ENCODE results near the gene SFT2D1. TPM values are rescaled to one million over a fixed set of nuclear protein-coding genes. Genes with fewer than 3 reads are reported as not detected.

Gene SFT2D1
- total and polyA plus RNA-seq, 7 donors: 11.6 to 54.9 (median 16.4) TPM

DNA sequence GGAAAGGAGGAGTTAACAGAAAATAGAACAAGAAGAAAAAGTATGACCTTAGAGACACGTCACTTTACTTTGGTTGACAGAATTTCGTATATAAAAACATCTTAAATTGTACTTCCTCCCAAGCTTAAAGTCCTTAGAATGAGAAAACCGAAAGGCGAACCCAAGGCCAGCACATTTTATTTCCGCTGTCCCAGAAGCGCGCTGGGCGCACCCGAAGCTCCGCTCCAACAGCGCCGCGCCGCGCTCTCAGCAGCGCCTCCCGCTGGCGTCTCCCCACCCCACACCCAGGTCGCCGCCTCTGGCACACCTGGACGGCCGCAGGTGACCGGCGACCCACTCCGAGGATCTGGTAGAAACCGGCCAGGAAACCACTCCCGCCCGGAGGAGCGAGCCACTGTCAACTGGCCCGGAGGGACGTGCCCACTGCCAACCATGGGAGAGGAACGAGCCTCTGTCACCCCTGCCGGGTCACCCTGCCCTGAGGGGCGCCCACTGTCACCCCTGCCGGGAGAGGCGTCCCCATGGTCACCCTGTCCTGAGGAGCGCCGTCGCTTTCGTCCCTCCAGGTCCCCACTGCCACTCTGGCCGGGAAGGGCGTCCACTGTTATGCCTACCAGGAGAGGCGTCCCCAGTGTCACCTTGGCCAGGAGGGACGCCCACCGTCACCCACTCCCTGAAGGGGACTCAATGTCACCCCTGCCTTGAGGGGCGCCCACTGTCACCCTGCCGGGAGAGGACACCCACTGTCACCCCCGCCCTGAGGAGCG, 39.6 kb upstream of the SFT2D1 start:
- WGBS, 3 donors: 0 to 1% (median 0%) methylated on average over 44 to 49 of the region's 49 CpGs
- Histone ChIP-seq H3K9me3 (no peaks in the 10 kb centered on the region), H3K36me3 (ENCODE audit: insufficient read depth in 1 of 2, low read depth in 1 of 2) (no peaks in the 10 kb centered on the region), H3K4me3 (peak overlapping the region; percentile 92), H3K4me1 (peaks cover 29% of the 10 kb centered on the region), H3K27me3 (ENCODE audit: insufficient read depth in 3 of 3, low read length in 2 of 3) (no peaks in the 10 kb centered on the region), H3K27ac (peak overlapping the region; percentile 94)
- ATAC-seq (peak; percentile 48 to 78 (median 70)), DNase-seq (peak; percentile 68 to 82)
- TF ChIP-seq, protein P1, sequence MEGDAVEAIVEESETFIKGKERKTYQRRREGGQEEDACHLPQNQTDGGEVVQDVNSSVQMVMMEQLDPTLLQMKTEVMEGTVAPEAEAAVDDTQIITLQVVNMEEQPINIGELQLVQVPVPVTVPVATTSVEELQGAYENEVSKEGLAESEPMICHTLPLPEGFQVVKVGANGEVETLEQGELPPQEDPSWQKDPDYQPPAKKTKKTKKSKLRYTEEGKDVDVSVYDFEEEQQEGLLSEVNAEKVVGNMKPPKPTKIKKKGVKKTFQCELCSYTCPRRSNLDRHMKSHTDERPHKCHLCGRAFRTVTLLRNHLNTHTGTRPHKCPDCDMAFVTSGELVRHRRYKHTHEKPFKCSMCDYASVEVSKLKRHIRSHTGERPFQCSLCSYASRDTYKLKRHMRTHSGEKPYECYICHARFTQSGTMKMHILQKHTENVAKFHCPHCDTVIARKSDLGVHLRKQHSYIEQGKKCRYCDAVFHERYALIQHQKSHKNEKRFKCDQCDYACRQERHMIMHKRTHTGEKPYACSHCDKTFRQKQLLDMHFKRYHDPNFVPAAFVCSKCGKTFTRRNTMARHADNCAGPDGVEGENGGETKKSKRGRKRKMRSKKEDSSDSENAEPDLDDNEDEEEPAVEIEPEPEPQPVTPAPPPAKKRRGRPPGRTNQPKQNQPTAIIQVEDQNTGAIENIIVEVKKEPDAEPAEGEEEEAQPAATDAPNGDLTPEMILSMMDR (IDR thresholded peaks at IDR 0.05): peak; percentile 84
- intact Hi-C loops (cut with DNase I): loop anchor here (5.0 kb wide), 1 partner anchor 40 kb away; the partner anchor contains the start of gene SFT2D1 (in 2 of the 2)

DNA sequence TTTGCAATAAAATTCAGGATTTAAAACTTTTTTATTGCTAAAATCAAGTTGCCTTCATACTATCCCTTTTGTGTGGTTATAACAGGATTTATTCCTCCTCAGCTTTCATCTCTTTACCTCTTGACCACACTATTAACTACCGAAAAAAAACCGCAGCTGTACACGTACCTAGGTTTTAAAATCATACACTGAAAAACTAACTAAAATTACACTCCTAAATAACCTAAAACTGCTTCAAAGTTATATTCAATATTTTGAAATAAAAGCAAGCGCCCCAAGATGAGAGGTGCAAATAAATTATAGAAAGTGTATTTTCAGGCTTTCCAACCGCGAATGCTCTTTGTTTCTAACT, 39.0 kb upstream of the SFT2D1 start:
- no peaks in the 10 kb centered on the region for H3K9me3 ChIP-seq
- H3K36me3 ChIP-seq (ENCODE audit: insufficient read depth in 1 of 2, low read depth in 1 of 2): no peaks in the 10 kb centered on the region
- peak overlapping the region; percentile 94 for H3K27ac ChIP-seq
- intact Hi-C loops (cut with DNase I): loop anchor here (5.0 kb wide), 1 partner anchor 39 kb away; the partner anchor contains the start of gene SFT2D1 (in 2 of the 2)
- WGBS, 3 donors: 25 to 31% (median 28%) methylated on average over 6 of the region's 6 CpGs
- H3K27me3 ChIP-seq (ENCODE audit: insufficient read depth in 3 of 3, low read length in 2 of 3): no peaks in the 10 kb centered on the region
- TF ChIP-seq, protein P1 (IDR thresholded peaks at IDR 0.05): no peak
- ATAC-seq (no peak), DNase-seq (no peak)
- H3K4me3 ChIP-seq: peak overlapping the region; percentile 92
- peaks cover 29% of the 10 kb centered on the region for H3K4me1 ChIP-seq

DNA sequence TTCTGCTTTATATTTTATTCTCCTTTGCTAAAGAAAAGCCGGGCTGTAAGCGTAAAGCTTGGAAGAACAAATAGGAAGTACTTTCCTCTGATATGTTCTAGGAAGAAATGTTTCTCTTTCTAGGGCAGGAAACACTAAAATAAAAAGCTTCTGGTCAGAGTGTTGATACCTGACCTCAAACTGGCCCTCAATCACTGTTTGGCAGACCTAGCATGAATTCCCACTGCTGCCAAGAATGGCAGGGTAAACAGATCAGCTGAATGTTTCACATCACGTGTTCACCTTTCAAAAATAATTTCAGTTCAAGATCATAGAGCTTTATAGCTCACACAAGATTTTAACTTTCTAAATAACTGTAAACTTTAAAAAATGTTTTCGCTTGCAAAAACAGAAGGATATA, 37.5 kb upstream of the SFT2D1 start:
- Histone ChIP-seq H3K4me1 (peaks cover 29% of the 10 kb centered on the region), H3K4me3 (no peak overlapping the region), H3K36me3 (ENCODE audit: insufficient read depth in 1 of 2, low read depth in 1 of 2) (no peaks in the 10 kb centered on the region), H3K9me3 (no peaks in the 10 kb centered on the region), H3K27me3 (ENCODE audit: insufficient read depth in 3 of 3, low read length in 2 of 3) (no peaks in the 10 kb centered on the region), H3K27ac (peak overlapping the region; percentile 94)
- intact Hi-C loops (cut with DNase I): loop anchor here (5.0 kb wide), 1 partner anchor 37 kb away; the partner anchor contains the start of gene SFT2D1 (in 2 of the 2)
- TF ChIP-seq, protein P1 (IDR thresholded peaks at IDR 0.05): no peak
- no peak for DNase-seq
- 33 to 43% (median 39%) methylated on average over 4 of the region's 4 CpGs for WGBS, 3 donors
- no peak for ATAC-seq

DNA sequence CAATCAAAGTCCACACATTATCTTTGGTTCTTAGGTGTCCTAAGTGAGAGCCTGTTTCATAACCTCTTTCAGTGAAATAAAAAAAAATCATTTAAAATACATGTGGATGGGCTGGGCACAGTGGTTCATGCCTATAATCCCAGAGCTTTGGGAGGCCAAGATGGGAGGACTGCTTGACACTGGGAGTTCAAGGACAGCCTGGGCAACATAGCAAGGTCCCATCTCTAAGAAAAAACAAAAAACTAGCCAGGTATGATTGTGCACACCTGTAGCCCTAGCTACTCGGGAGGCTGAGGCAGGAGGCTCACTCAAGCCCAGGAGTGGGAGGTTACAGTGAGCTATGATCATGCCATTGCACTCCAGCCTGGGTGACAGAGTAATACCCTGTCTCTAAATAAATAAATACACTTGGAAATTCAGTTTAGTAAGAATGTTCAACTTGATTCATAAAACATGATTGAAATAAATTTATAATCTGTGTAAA, 36.8 kb upstream of the SFT2D1 start:
- H3K9me3 ChIP-seq: no peaks in the 10 kb centered on the region
- DNase-seq: no peak
- WGBS, 3 donors: 89 to 94% (median 93%) methylated on average over 1 of the region's 1 CpG
- no peak overlapping the region for H3K4me3 ChIP-seq
- peaks cover 29% of the 10 kb centered on the region for H3K4me1 ChIP-seq
- H3K27ac ChIP-seq: peak overlapping the region; percentile 94
- no peak for ATAC-seq
- H3K36me3 ChIP-seq (ENCODE audit: insufficient read depth in 1 of 2, low read depth in 1 of 2): no peaks in the 10 kb centered on the region
- TF ChIP-seq, protein P1 (IDR thresholded peaks at IDR 0.05): no peak
- no peaks in the 10 kb centered on the region for H3K27me3 ChIP-seq (ENCODE audit: insufficient read depth in 3 of 3, low read length in 2 of 3)
- intact Hi-C loops (cut with DNase I): no loop called here
